HepG2 (cell line): ENCODE results near the gene SLC12A3. TPM values are rescaled to one million over a fixed set of nuclear protein-coding genes. Genes with fewer than 3 reads are reported as not detected.

Source experiments
- CBX1 ChIP-seq: IDR thresholded peaks from one replicate; pipeline ENCODE4 v1.6.1; 2016; ENCODE audit warnings: antibody characterized with exemption, low read depth
- CREB1 ChIP-seq, 2 experiments: fragments of 450-650 bp in 1 of 2; IDR thresholded peaks; 2 replicates each; pipeline ENCODE4 v1.6.1; 2016 to 2017; ENCODE audit warnings: control low read depth in 1 of 2, mild to moderate bottlenecking in 1 of 2, missing compliant biosample characterization in 1 of 2, missing genetic modification characterization in 1 of 2
- EZH2 ChIP-seq: conservative IDR thresholded peaks from 2 replicates; pipeline ENCODE4 v1.6.1; 2012; ENCODE audit warnings: mild to moderate bottlenecking, low read depth, low read length, moderate library complexity
- FOXA1 ChIP-seq, 2 experiments: fragments of 450-650 bp in 1 of 2; sonication (generic) in 1 of 2; formaldehyde crosslinking in 1 of 2; IDR thresholded peaks; 2 replicates each; pipeline versions ENCODE4 v1.4.0 to v1.6.1; 2016 to 2020; ENCODE audit warnings: missing genetic modification reagents in 1 of 2
- HNF1A ChIP-seq, 2 experiments: sonication (generic) in 1 of 2; formaldehyde crosslinking in 1 of 2; IDR thresholded peaks; 2 replicates each; pipeline versions ENCODE4 v1.4.0 to v1.6.1; 2016 to 2020; ENCODE audit warnings: borderline replicate concordance in 1 of 2, low read depth in 1 of 2, mild to moderate bottlenecking in 1 of 2, missing genetic modification reagents in 1 of 2
- IRF9 ChIP-seq: sonication (generic); formaldehyde crosslinking; IDR thresholded peaks from 2 replicates; pipeline ENCODE4 v1.8.0; 2022; ENCODE audit warnings: missing genetic modification reagents, mild to moderate bottlenecking, borderline replicate concordance
- KDM5A ChIP-seq: fragments of 200-600 bp; sonication (generic); IDR thresholded peaks from 2 replicates; pipeline ENCODE4 v1.7.0; 2018; ENCODE audit warnings: antibody characterized with exemption, mild to moderate bottlenecking, low read length, borderline replicate concordance
- KLF11 ChIP-seq: IDR thresholded peaks from 2 replicates; pipeline ENCODE4 v1.6.1; 2016; ENCODE audit warnings: missing compliant biosample characterization
- LBX2 ChIP-seq: sonication (generic); formaldehyde crosslinking; IDR thresholded peaks from 2 replicates; pipeline ENCODE4 v1.5.0; 2020; ENCODE audit warnings: missing genetic modification reagents, mild to moderate bottlenecking, borderline replicate concordance
- NONO ChIP-seq, 2 experiments: fragments of 450-650 bp in 1 of 2; sonication (generic) in 1 of 2; formaldehyde crosslinking in 1 of 2; IDR thresholded peaks in 1 of 2; conservative IDR thresholded peaks in 1 of 2; 2 replicates each; pipeline versions ENCODE4 v1.6.1 to v1.8.0; 2017 to 2022; ENCODE audit warnings: mild to moderate bottlenecking in 1 of 2, missing genetic modification reagents in 1 of 2, moderate library complexity in 1 of 2
- PATZ1 ChIP-seq: sonication (generic); formaldehyde crosslinking; IDR thresholded peaks from 2 replicates; pipeline ENCODE4 v1.4.0; 2020; ENCODE audit warnings: missing genetic modification reagents
- RELA ChIP-seq: sonication (generic); formaldehyde crosslinking; IDR thresholded peaks from 2 replicates; pipeline ENCODE4 v1.4.0; 2020; ENCODE audit warnings: missing genetic modification reagents
- XBP1 ChIP-seq: sonication (generic); formaldehyde crosslinking; IDR thresholded peaks from 2 replicates; pipeline ENCODE4 v1.5.0; 2020; ENCODE audit warnings: missing genetic modification reagents
- ZBTB20 ChIP-seq: sonication (generic); formaldehyde crosslinking; IDR thresholded peaks from 2 replicates; pipeline ENCODE4 v1.8.1; 2023; ENCODE audit warnings: missing genetic modification reagents, low read depth, mild to moderate bottlenecking, borderline replicate concordance
- ZNF317 ChIP-seq: sonication (generic); formaldehyde crosslinking; IDR thresholded peaks from 2 replicates; pipeline ENCODE4 v1.5.0; 2020; ENCODE audit warnings: mild to moderate bottlenecking, missing genetic modification reagents
- ZNF556 ChIP-seq: sonication (generic); formaldehyde crosslinking; IDR thresholded peaks from 2 replicates; pipeline ENCODE4 v1.4.0; 2020; ENCODE audit warnings: mild to moderate bottlenecking, missing genetic modification reagents, borderline replicate concordance
- ZNF724P ChIP-seq: sonication (generic); formaldehyde crosslinking; IDR thresholded peaks from 2 replicates; pipeline ENCODE4 v1.8.0; 2022; ENCODE audit warnings: missing genetic modification reagents, borderline replicate concordance
- ZNF790 ChIP-seq: sonication (generic); formaldehyde crosslinking; IDR thresholded peaks from 2 replicates; pipeline ENCODE4 v1.8.0; 2022; ENCODE audit warnings: missing genetic modification reagents, mild to moderate bottlenecking, borderline replicate concordance
- ZNF850 ChIP-seq: sonication (generic); formaldehyde crosslinking; conservative IDR thresholded peaks from 2 replicates; pipeline ENCODE4 v1.9.0; 2021; ENCODE audit warnings: mild to moderate bottlenecking, missing genetic modification reagents
- polyA plus RNA-seq, 8 experiments: library from polyadenylated mRNA; depleted of rRNA in 3 of 8; stranded (reverse) in 7 of 8; unstranded in 1 of 8; fragments of >200 nt; fragmentation: Illumina TruSeq in 4 of 8; extraction: Trizol in 4 of 8; gene quantifications; 2 replicates each; pipeline versions ENCODE4 v1.2.1 to v1.2.3, GENCODE V29; 2011 to 2016; ENCODE audit warnings: low read depth in 4 of 8, missing spikeins in 1 of 8, mixed read lengths in 1 of 8; ENCODE audit not compliant: insufficient read depth in 1 of 8
- total RNA-seq, 5 experiments: library from RNA; depleted of rRNA; stranded (reverse); fragments of >200 nt; fragmentation: Illumina TruSeq; extraction: Trizol; gene quantifications; 2 replicates each; pipeline ENCODE4 v1.2.3, GENCODE V29; 2016; ENCODE audit warnings: low read depth in 1 of 5

Gene SLC12A3
- total and polyA plus RNA-seq, 2 of the 13 experiments (the other 11 are each of a cell fraction or from before 2014, with no cell fraction given): 6.2 TPM; not detected in 1

GRCh38 chr16:56849690-56850680 is 15.0 kb upstream of the SLC12A3 start (continued):
- TF ChIP-seq LBX2 (no peak), KLF11 (peak; percentile 35; the same call in 1 of the 2 replicates), RELA (CRISPR knock-in tag) (no peak), ZNF556 (CRISPR knock-in tag) (no peak), ZBTB20 (CRISPR knock-in tag) (peak; percentile 84; the same call in 1 of the 2 replicates), NONO (IDR thresholded peaks at IDR 0.05) (no peak), NONO (CRISPR knock-in tag; conservative IDR thresholded peaks at IDR 0.05) (no peak), HNF1A (IDR thresholded peaks at IDR 0.05; ENCODE audit: low read depth) (no peak; the same call in 1 of the 2 replicates), HNF1A (CRISPR knock-in tag; IDR thresholded peaks at IDR 0.05; ENCODE audit: borderline replicate concordance) (peak; percentile 42; the same call in 1 of the 2 replicates), KDM5A (peak; percentile 48; the same call in 1 of the 2 replicates), ZNF724P (CRISPR knock-in tag) (no peak), FOXA1 (IDR thresholded peaks at IDR 0.05) (no peak), FOXA1 (CRISPR knock-in tag; IDR thresholded peaks at IDR 0.05) (peak; percentile 15), EZH2 (no peak), ZNF790 (CRISPR knock-in tag) (no peak), IRF9 (CRISPR knock-in tag) (no peak), XBP1 (CRISPR knock-in tag) (no peak), ZNF850 (CRISPR knock-in tag) (peak; percentile 95), PATZ1 (no peak), CBX1 (no peak), ZNF317 (CRISPR knock-in tag) (peak; percentile 66; the same call in 1 of the 2 replicates), CREB1 (IDR thresholded peaks at IDR 0.05) (no peak), CREB1 (CRISPR knock-in tag; IDR thresholded peaks at IDR 0.05) (peak; percentile 38; the same call in 1 of the 2 replicates)
